Body of pancreas (tissue), 4 donors: ENCODE measurements around the gene CORO6. TPM values are rescaled to one million over a fixed set of nuclear protein-coding genes. Genes with fewer than 3 reads are reported as not detected.

Source experiments
- ATAC-seq: fragments of 150-250 bp; one replicate; pipeline ENCODE4 v1.9.1; 2016
- DNase-seq, 4 donors: peaks; one replicate each; pipeline ENCODE4 v3.0.0-alpha.2; 2019
- H3K27ac ChIP-seq, 4 donors: fragments of 200-600 bp; sonication (generic); 1 replicate in 3 of 4; 2 replicates in 1 of 4; pipeline versions ENCODE4 v1.5.1 to v1.6.1; 2016 to 2019; ENCODE audit warnings: mild to moderate bottlenecking in 1 of 4, mixed read lengths in 1 of 4, moderate library complexity in 1 of 4
- H3K27me3 ChIP-seq, 2 donors: fragments of 200-600 bp; sonication (generic); one replicate each; pipeline ENCODE4 v1.6.0; 2016; ENCODE audit warnings: mild to moderate bottlenecking in 1 of 2
- H3K36me3 ChIP-seq, 2 donors: fragments of 200-600 bp; sonication (generic); replicated peaks in 1 of 2; 2 replicates each; pipeline ENCODE4 v1.5.1; 2016; ENCODE audit warnings: low read depth in 2 of 2; ENCODE audit not compliant: insufficient read depth in 1 of 2
- H3K4me1 ChIP-seq: fragments of 200-600 bp; sonication (generic); one replicate; pipeline ENCODE4 v1.6.0; 2016
- H3K4me3 ChIP-seq, 2 donors: fragments of 200-600 bp; sonication (generic); 1 replicate in 1 of 2; 2 replicates in 1 of 2; pipeline ENCODE4 v1.5.1; 2016 to 2019
- H3K9me3 ChIP-seq, 3 donors: fragments of 200-600 bp; sonication (generic); 1 replicate in 2 of 3; 2 replicates in 1 of 3; pipeline ENCODE4 v1.5.1; 2016
- CTCF ChIP-seq, 7 experiments: fragments of 450-650 bp in 4 of 7; fragments of 200-600 bp in 3 of 7; sonication (generic) in 3 of 7; IDR thresholded peaks; one replicate each; pipeline ENCODE4 v1.5.1; 2016 to 2019; ENCODE audit warnings: antibody characterized with exemption in 7 of 7
- POLR2A ChIP-seq, 3 donors: fragments of 450-650 bp; IDR thresholded peaks; one replicate each; pipeline ENCODE4 v1.6.1; 2016; ENCODE audit warnings: antibody characterized with exemption in 3 of 3, mild to moderate bottlenecking in 2 of 3
- WGBS, 2 donors: methylation state at CpG; one replicate each; pipeline ENCODE4 v1.1.5; 2017; 5-methylcytosine and 5-hydroxymethylcytosine counted together
- intact Hi-C: fragments of 100-400 bp; cut with DNase I; formaldehyde crosslinking; loops from one replicate; pipeline ENCODE4 v1.15.1; 2023
- small RNA-seq: library from RNA; depleted of rRNA; stranded (forward); fragments of <200 nt; gene quantifications from one replicate; pipeline ENCODE3, GENCODE V24; 2016
- total RNA-seq, 2 donors: library from RNA; depleted of rRNA; stranded (reverse); fragments of >200 nt; gene quantifications; one replicate each; pipeline ENCODE4 v1.1.0, GENCODE V29; 2016

Gene CORO6
- total RNA-seq, 2 donors from 2014 or later, result 2.3 to 5.6 TPM

- no peak for DNase-seq
These were observed 55.5 kb downstream of the CORO6 start for GRCh38 chr17:29567304-29567553.

GRCh38 chr17:29566473-29567303, 56.0 kb downstream of the CORO6 start, which contains the start of gene ABHD15:
TSS of gene ABHD15 (minus strand) at chr17:29567037. CDS start at chr17:29566966, 71 bp downstream.
- H3K27me3 ChIP-seq, result no peaks in the 10 kb centered on the region
- peak within 1 kb of the TSS; percentile 29 to 30 for H3K4me3 ChIP-seq
- DNase-seq (peak; percentile 73 to 84 (median 81)), ATAC-seq (peak; percentile 61)
- intact Hi-C loops, result no loop called here
- H3K27ac ChIP-seq, result peak within 1 kb of the TSS; percentile 90 to 95 (median 92)
- WGBS, 2 donors, result 0 to 2% methylated on average over 3 to 87 of the region's 94 CpGs
- no peaks in the 10 kb centered on the region for H3K9me3 ChIP-seq
- peak in 3 of 7 experiments; percentile 9 to 30 (median 18) for TF ChIP-seq CTCF (IDR thresholded peaks at IDR 0.05)
- TF ChIP-seq POLR2A (IDR thresholded peaks at IDR 0.05), result peak; percentile 53 to 82 (median 70)
- peaks cover 48% of the 10 kb centered on the region for H3K4me1 ChIP-seq
- H3K36me3 ChIP-seq, result no peaks in the 10 kb centered on the region

More at GRCh38 chr17:29567304-29567553, 55.5 kb downstream of the CORO6 start:
- Histone ChIP-seq H3K27ac (peak overlapping the region; percentile 90 to 95 (median 92)), H3K9me3 (no peaks in the 10 kb centered on the region), H3K27me3 (no peaks in the 10 kb centered on the region), H3K4me3 (peak overlapping the region; percentile 19 to 30), H3K36me3 (no peaks in the 10 kb centered on the region), H3K4me1 (peaks cover 53% of the 10 kb centered on the region)
- WGBS, 2 donors, result 0% methylated on average over 27 of the region's 27 CpGs; no CpG with 5 or more reads in 1 of the 2 donors
- TF ChIP-seq POLR2A (IDR thresholded peaks at IDR 0.05) (no peak), CTCF (IDR thresholded peaks at IDR 0.05) (no peak)
- ATAC-seq, result peak; percentile 6
- intact Hi-C loops, result no loop called here

GRCh38 chr17:29565643-29566472, 56.9 kb downstream of the CORO6 start:
- peak in 2 of 3 donors; percentile 11 to 29 for TF ChIP-seq POLR2A (IDR thresholded peaks at IDR 0.05)
- TF ChIP-seq CTCF (IDR thresholded peaks at IDR 0.05), result peak in 1 of 7 experiments; percentile 12
- H3K4me1 ChIP-seq, result peaks cover 48% of the 10 kb centered on the region
- WGBS, 2 donors, result 6 to 9% methylated on average over 9 to 55 of the region's 55 CpGs
- H3K36me3 ChIP-seq, result no peaks in the 10 kb centered on the region
- ATAC-seq, result no peak
- intact Hi-C loops, result no loop called here
- H3K4me3 ChIP-seq, result peak overlapping the region; percentile 7 to 29
- peak; percentile 55 to 65 (median 60) for DNase-seq
- H3K9me3 ChIP-seq, result no peaks in the 10 kb centered on the region
- H3K27me3 ChIP-seq, result no peaks in the 10 kb centered on the region
- H3K27ac ChIP-seq, result peak overlapping the region; percentile 90 to 95 (median 92)

Small RNAs within 50 kb of the gene (small RNA-seq; reads per million reads assigned to genes)
- not detected for gene RNU6-920P

Other genes starting within 250 kb of the CORO6 start
- gene TAOK1, start 232.5 kb downstream of the CORO6 start, total RNA-seq, result 10 to 100 TPM; 21.0 to 34.9 TPM
- gene ABHD15, start 55.9 kb downstream of the CORO6 start, total RNA-seq, result 10 to 100 TPM in 1 of 2 donors, 1 to 10 TPM in 1; 9.2 to 11.9 TPM
- 10 to 100 TPM; 56.3 to 62.3 TPM for gene TP53I13, start 54.2 kb downstream of the CORO6 start, total RNA-seq
- 10 to 100 TPM; 26.7 to 34.3 TPM for gene GIT1, start 33.3 kb downstream of the CORO6 start, total RNA-seq
- gene ANKRD13B, start 29.8 kb downstream of the CORO6 start, total RNA-seq, result 1 to 10 TPM; 4.3 to 8.0 TPM